ENCODE data around the gene ZNF511. TPM values are rescaled to one million over a fixed set of nuclear protein-coding genes. Genes with fewer than 3 reads are reported as not detected.

Gene ZNF511
- total RNA-seq, 1 donor from 2014 or later = 75.6 TPM

GRCh38 chr10:133298466-133298865 is 10.2 kb upstream of the ZNF511 start:
- H3K4me3 Mint-ChIP-seq = no peak overlapping the region
- no peaks in the 10 kb centered on the region for H3K9me3 Mint-ChIP-seq
- no peaks in the 10 kb centered on the region for H3K4me1 Mint-ChIP-seq
- H3K27me3 Mint-ChIP-seq (ENCODE audit: low read depth) = no peaks in the 10 kb centered on the region
- TF ChIP-seq CTCF (conservative IDR thresholded peaks at IDR 0.05) = no peak
- H3K36me3 Mint-ChIP-seq (ENCODE audit: low read depth) = peaks cover 5% of the 10 kb centered on the region
- DNase-seq (ENCODE audit: low read depth, low spot score) = no peak
- no peak overlapping the region for H3K27ac Mint-ChIP-seq (ENCODE audit: unreplicated experiment)

- H3K27me3 Mint-ChIP-seq (ENCODE audit: low read depth) = no peaks in the 10 kb centered on the region
- TF ChIP-seq CTCF (conservative IDR thresholded peaks at IDR 0.05) = no peak
- H3K4me3 Mint-ChIP-seq = no peak overlapping the region
- H3K36me3 Mint-ChIP-seq (ENCODE audit: low read depth) = peaks cover 3% of the 10 kb centered on the region
- H3K4me1 Mint-ChIP-seq = no peaks in the 10 kb centered on the region
- no peak overlapping the region for H3K27ac Mint-ChIP-seq (ENCODE audit: unreplicated experiment)
- H3K9me3 Mint-ChIP-seq = no peaks in the 10 kb centered on the region
- no peak for DNase-seq (ENCODE audit: low read depth, low spot score)
These were observed 9.5 kb upstream of the ZNF511 start for GRCh38 chr10:133299224-133299623.

- no peaks in the 10 kb centered on the region for H3K9me3 Mint-ChIP-seq
- H3K4me1 Mint-ChIP-seq = no peaks in the 10 kb centered on the region
- DNase-seq (ENCODE audit: low read depth, low spot score) = no peak
- peaks cover 3% of the 10 kb centered on the region for H3K36me3 Mint-ChIP-seq (ENCODE audit: low read depth)
- H3K4me3 Mint-ChIP-seq = no peak overlapping the region
- TF ChIP-seq CTCF (conservative IDR thresholded peaks at IDR 0.05) = no peak
- no peak overlapping the region for H3K27ac Mint-ChIP-seq (ENCODE audit: unreplicated experiment)
- no peaks in the 10 kb centered on the region for H3K27me3 Mint-ChIP-seq (ENCODE audit: low read depth)
These were observed 9.0 kb upstream of the ZNF511 start for GRCh38 chr10:133299738-133300137.

- peaks cover 6% of the 10 kb centered on the region for H3K36me3 Mint-ChIP-seq (ENCODE audit: low read depth)
These were observed 6.5 kb upstream of the ZNF511 start for GRCh38 chr10:133302230-133302629.

GRCh38 chr10:133303206-133303605 is 5.5 kb upstream of the ZNF511 start:
- Mint-ChIP-seq H3K4me1 (peaks cover 12% of the 10 kb centered on the region), H3K9me3 (no peaks in the 10 kb centered on the region), H3K4me3 (no peak overlapping the region), H3K27ac (ENCODE audit: unreplicated experiment) (no peak overlapping the region), H3K36me3 (ENCODE audit: low read depth) (peaks cover 8% of the 10 kb centered on the region), H3K27me3 (ENCODE audit: low read depth) (no peaks in the 10 kb centered on the region)
- DNase-seq (ENCODE audit: low read depth, low spot score) = no peak
- no peak for TF ChIP-seq CTCF (conservative IDR thresholded peaks at IDR 0.05)

More at GRCh38 chr10:133302230-133302629, 6.5 kb upstream of the ZNF511 start:
- no peak overlapping the region for H3K27ac Mint-ChIP-seq (ENCODE audit: unreplicated experiment)
- no peak for TF ChIP-seq CTCF (conservative IDR thresholded peaks at IDR 0.05)
- H3K4me1 Mint-ChIP-seq = peaks cover 3% of the 10 kb centered on the region
- no peaks in the 10 kb centered on the region for H3K9me3 Mint-ChIP-seq
- no peak overlapping the region for H3K4me3 Mint-ChIP-seq
- DNase-seq (ENCODE audit: low read depth, low spot score) = no peak
- H3K27me3 Mint-ChIP-seq (ENCODE audit: low read depth) = no peaks in the 10 kb centered on the region

GRCh38 chr10:133306097-133306476 is 2.6 kb upstream of the ZNF511 start:
- TF ChIP-seq CTCF (conservative IDR thresholded peaks at IDR 0.05) = no peak
- Mint-ChIP-seq H3K27ac (ENCODE audit: unreplicated experiment) (no peak overlapping the region), H3K27me3 (ENCODE audit: low read depth) (no peaks in the 10 kb centered on the region), H3K9me3 (no peaks in the 10 kb centered on the region), H3K4me3 (peak overlapping the region; percentile 65), H3K4me1 (peaks cover 13% of the 10 kb centered on the region), H3K36me3 (ENCODE audit: low read depth) (peaks cover 4% of the 10 kb centered on the region)
- no peak for DNase-seq (ENCODE audit: low read depth, low spot score)

Measured in neural crest cell (in vitro differentiated cells).